Posterior vena cava (tissue), 2 donors: Measurements from ENCODE around the gene SWSAP1. TPM values are rescaled to one million over a fixed set of nuclear protein-coding genes. Genes with fewer than 3 reads are reported as not detected.
"Not testable (repeated sequence)": the region's sequence is repeated elsewhere in the genome, so short reads cannot be mapped to it uniquely, and the experiment has no call there.

Source experiments
- DNase-seq: peaks from one replicate; pipeline ENCODE4 v3.0.0-alpha.2; 2020; ENCODE audit warnings: low spot score
- intact Hi-C, 2 donors: fragments of 100-400 bp; cut with DNase I; formaldehyde crosslinking; loops; one replicate each; pipeline versions ENCODE4 v1.14.1 to v1.14.2; 2022 to 2023
- long read RNA-seq, 2 donors: library from polyadenylated mRNA; unstranded; transcript quantifications; one replicate each; pipeline ENCODE4 v2.0.0, GENCODE V29; 2020 to 2021
- total RNA-seq, 2 donors: library from RNA; stranded (reverse); fragmentation: NEBNext Ultra II Directional; extraction: Animal tissue kit (Norgen Biotek cat#: 25700); gene quantifications; one replicate each; pipeline ENCODE4 v1.2.1, GENCODE V29; 2021
- donor health status: DM: yes; HTN: yes; CAD: no.
- donor health status: DM: yes; HTN: yes; CAD: no.

Gene SWSAP1
- 1 to 10 TPM; 1.2 to 1.8 TPM for total RNA-seq
- long read RNA-seq, donor 1, result 0 reads
- long read RNA-seq, donor 2, partial matches to known transcripts, result 0 of 4 reads
- long read RNA-seq, donor 2, other reads (novel, unspliced or antisense), result 1 of 4 reads

GRCh38 chr19:11374433-11375142, at the start of gene SWSAP1:
Gene SWSAP1 (plus strand): TSS chr19:11374666. CDS start chr19:11374681, 15 bp downstream.
- peak; percentile 99 for DNase-seq
- intact Hi-C loops, result no loop called here

GRCh38 chr19:11324748-11325389, 49.6 kb upstream of the SWSAP1 start:
- intact Hi-C loops, result no loop called here
- no peak for DNase-seq

- intact Hi-C loops, result no loop called here
- DNase-seq, result no peak
Measured at GRCh38 chr19:11325544-11325943, 48.9 kb upstream of the SWSAP1 start.

DNA sequence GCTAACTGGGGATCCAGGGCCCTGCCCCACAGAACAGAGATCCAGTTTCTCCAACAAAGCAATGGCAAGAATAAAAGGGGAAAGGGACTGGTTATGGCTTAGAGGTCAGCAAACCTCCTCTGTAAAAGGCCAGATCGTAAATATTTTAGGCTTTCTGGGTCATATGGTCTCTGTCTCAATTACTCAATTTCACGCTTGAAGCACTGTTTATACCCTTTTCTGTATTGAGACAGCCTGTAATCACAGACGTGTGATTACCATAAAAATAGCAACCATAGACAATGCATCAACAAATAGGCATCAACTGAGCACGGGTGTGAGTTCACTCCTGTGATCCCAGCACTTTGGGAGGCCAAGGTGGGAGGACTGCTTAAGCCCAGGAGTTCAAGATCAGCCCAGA, 44.3 kb upstream of the SWSAP1 start:
- no peak for DNase-seq
- intact Hi-C loops, result no loop called here

GRCh38 chr19:11331502-11331901, 43.0 kb upstream of the SWSAP1 start:
- intact Hi-C loops, result no loop called here
- no peak for DNase-seq

DNA sequence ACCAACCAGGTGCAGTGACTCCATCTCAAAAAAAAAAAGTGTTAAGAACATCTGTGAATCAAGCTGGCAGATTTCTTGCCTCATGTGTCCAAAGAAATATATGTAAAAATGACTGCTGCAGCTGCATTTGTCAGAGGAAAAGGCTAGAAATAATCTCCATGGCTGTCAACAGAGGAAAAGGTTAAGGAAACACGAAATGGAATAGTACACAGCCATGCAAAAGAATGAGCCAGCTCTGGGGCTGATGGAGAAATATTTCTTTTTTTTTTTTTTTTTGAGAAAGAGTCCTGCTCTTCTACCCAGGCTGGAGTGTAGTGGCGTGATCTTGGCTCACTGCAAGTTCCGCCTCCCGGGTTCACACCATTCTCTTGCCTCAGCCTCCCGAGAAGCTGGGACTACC, 41.6 kb upstream of the SWSAP1 start:
- intact Hi-C loops, result no loop called here
- no peak for DNase-seq

GRCh38 chr19:11333838-11334237, 40.6 kb upstream of the SWSAP1 start:
- not testable (repeated sequence) for DNase-seq

DNA sequence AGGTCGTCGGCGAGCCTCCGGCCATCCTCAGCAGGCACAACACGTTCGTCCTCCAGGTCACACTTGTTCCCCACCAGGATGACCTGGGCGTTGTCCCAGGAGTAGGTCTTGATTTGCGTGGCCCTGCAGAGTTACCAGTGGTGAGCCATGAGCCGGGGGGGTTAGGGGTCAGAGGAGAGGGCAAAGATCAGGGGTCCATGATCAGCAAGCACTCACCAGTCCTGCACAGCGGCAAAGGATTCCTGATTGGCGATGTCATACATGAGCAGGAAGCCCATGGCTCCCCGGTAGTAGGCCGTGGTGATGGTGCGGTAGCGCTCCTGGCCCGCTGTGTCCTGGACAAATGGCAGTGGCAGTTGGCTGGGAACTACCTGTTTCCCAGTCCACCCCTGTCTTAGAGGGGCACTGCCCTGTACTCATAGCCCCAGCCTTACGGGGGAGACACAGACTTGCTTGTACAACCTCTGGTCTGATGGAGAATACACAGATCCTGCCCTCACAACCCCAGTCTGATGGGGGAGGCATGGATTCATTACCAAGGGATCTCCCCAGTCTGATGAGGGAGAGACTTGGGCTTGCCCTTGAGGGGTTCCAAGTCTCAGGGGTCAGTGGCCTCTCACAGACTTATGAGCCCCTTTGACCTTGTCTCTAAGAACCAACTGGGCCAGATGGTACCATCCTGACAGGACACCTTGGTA, 38.9 kb upstream of the SWSAP1 start:
- intact Hi-C loops, result no loop called here
- DNase-seq, result no peak

More at GRCh38 chr19:11333838-11334237, 40.6 kb upstream of the SWSAP1 start:
- intact Hi-C loops, result not testable (repeated sequence)

DNA sequence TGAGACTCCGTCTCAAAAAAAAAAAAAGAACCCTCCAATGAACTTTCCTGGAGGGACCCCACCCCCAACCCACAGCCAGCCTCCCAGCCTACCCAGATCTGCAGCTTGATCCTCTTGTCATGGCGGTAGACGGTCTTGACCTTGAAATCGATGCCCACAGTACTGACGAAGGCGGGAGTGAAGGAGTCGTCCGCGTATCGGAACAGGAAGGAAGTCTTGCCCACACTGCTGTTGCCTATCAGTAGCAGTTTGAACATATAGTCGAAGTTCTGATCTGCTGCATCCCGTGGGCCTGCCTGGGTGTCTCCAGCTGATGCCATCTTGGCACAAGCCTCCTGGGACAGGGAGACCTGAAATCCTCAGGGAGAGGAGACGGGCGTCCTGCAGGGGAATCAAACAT, 37.4 kb upstream of the SWSAP1 start:
- intact Hi-C loops, result no loop called here
- no peak for DNase-seq

GRCh38 chr19:11338121-11338520, 36.3 kb upstream of the SWSAP1 start:
- no peak for DNase-seq

GRCh38 chr19:11338569-11339253, 35.8 kb upstream of the SWSAP1 start:
- intact Hi-C loops, result no loop called here
- no peak for DNase-seq

More at GRCh38 chr19:11338121-11338520, 36.3 kb upstream of the SWSAP1 start:
- intact Hi-C loops, result no loop called here

DNA sequence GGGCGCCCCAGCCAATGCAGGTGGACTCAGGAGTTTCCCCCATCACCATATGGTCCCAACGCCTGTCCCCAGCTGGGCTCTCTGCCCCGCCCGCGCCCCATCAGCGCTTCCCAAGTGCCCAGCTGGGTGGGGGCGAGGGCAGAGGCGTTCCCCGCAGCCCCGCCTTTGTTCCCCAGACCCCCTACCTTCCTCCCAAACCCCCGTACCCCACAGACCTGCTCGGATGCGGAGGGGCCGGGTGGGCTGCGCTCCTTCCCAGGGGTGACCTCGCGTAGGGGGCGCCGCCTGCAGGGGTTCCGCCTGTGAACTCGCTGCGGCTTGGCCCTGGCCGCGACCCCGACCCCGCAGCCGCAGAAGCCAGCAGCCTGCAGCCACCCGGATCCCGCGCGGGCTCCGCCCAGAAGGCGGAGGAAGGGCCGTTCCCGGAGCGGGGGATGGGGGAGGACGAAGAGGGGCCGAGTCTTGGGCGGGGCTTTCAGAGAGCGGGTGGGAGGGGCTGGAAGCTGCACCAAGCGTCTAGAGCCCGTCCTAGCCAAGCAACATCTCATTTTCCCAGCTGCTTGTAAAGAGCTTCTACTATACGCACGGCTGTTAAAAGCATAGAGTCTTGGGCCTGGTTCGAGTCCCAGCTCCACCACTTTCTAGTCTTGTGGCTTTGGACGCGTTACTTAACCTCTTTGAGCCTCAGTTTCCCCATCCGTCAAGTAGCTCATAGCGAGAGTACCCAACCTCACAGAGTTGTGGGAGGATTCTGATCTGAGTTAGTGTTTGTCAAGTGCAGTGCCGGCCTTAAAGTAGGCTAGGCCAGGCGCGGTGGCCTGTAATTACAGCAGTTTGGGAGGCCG, 35.0 kb upstream of the SWSAP1 start, which contains the start of gene RAB3D:
RAB3D (minus strand) TSS at position 404 of the 845 bp plus-strand sequence. CDS start 2,258 bp downstream, outside the sequence.
- DNase-seq, result peak; percentile 98
- intact Hi-C loops, result no loop called here

DNA sequence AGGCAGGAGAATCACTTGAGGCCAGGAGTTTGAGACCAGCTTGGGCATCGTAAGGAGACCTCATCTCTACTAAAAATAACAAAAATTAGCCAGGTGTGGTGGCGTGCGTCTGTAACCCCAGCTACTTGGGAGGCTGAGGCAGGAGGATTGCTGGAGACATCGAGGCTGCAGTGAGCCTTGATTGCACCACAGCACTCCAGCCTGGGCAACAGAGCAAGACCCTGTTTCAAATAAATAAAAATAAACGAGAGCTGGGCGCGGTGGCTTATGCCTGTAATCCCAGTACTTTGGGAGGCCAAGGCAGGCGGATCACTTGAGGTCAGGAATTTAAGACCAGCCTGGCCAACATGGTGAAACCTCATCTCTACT, 34.4 kb upstream of the SWSAP1 start:
- intact Hi-C loops, result not testable (repeated sequence)

GRCh38 chr19:11342429-11342828, 32.0 kb upstream of the SWSAP1 start:
- DNase-seq, result no peak
- intact Hi-C loops, result no loop called here

More for the DNA sequence above, 34.4 kb upstream of the SWSAP1 start:
- DNase-seq, result not testable (repeated sequence)

DNA sequence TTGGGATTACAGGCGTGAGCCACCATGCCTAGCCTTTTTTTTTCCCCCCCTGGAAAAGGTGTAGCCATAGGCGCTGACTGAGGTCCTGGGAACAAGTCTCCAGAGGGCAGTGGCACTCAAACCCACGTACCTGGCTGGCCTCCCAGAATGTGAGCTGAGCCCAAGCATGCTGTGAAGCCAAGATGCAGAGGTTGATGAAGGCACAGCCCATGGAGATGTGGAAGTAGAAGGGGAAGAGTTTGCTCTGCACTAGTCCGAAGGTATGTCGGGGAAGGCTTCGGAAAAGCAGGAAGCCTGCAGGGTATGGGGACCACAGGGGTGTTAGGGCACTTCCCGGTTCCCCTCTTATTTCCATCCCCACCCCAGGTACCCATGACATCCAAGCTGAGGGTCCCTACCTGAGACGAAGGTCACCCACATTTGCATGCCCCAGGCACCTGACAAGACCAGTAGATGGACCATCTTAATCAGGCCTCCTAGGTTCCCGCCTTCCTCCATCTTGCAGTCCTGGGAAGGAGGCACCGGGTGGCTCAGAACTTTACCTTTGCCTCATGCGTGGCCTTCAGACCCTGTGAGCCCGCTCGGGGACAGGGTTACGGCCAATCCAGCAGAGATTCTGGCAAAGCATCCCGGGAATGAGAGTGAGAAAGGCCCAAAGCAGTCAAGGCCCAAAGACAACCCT, 29.2 kb upstream of the SWSAP1 start:
- no peak for DNase-seq
- intact Hi-C loops, result no loop called here

GRCh38 chr19:11346104-11346940, 28.1 kb upstream of the SWSAP1 start, which contains the start of the genes CCDC159 and TMEM205:
Gene CCDC159 (plus strand): TSS chr19:11346519. CDS start chr19:11346607, 88 bp downstream.
Gene TMEM205 (minus strand): TSS chr19:11346268. CDS start chr19:11345619, 649 bp downstream.
- DNase-seq, result peak; percentile 99
- intact Hi-C loops, result no loop called here

- intact Hi-C loops, result no loop called here
- DNase-seq, result no peak
Measured at GRCh38 chr19:11347546-11348039, 26.9 kb upstream of the SWSAP1 start.
